ENCODE measurements around the gene DAB2.

- no peak for TF ChIP-seq CTCF (IDR thresholded peaks at IDR 0.05; ENCODE audit: low read length)
- TF ChIP-seq EZH2 (IDR thresholded peaks at IDR 0.05; ENCODE audit: borderline replicate concordance, low read length), result no peak
Measured at GRCh38 chr5:39471836-39472508, 47.2 kb upstream of the DAB2 start.
